Embryonic facial prominence (tissue), 1 donor: ENCODE results near the gene TSPEAR.

Source experiments
- DNase-seq: peaks from one replicate; pipeline ENCODE4 v3.0.0-alpha.2; 2016; ENCODE audit errors: extremely low spot score

TSPEAR gene

GRCh38 chr21:44530221-44530902 is 181.0 kb downstream of the TSPEAR start:
- no peak for DNase-seq

GRCh38 chr21:44529503-44530125 is 181.8 kb downstream of the TSPEAR start:
- DNase-seq, result no peak

GRCh38 chr21:44529011-44529421 is 182.4 kb downstream of the TSPEAR start:
- DNase-seq, result no peak

- no peak for DNase-seq
Observed at GRCh38 chr21:44528634-44528995, 182.8 kb downstream of the TSPEAR start.

GRCh38 chr21:44527983-44528633 is 183.3 kb downstream of the TSPEAR start:
- DNase-seq, result no peak

GRCh38 chr21:44527156-44527982 is 184.0 kb downstream of the TSPEAR start:
- no peak for DNase-seq

- no peak for DNase-seq
Observed at GRCh38 chr21:44526096-44526997, 185.0 kb downstream of the TSPEAR start.

- DNase-seq, result no peak
Observed at GRCh38 chr21:44525391-44526095, 185.8 kb downstream of the TSPEAR start.

GRCh38 chr21:44524414-44525371 is 186.7 kb downstream of the TSPEAR start:
- DNase-seq, result no peak

GRCh38 chr21:44523567-44524413 is 187.6 kb downstream of the TSPEAR start:
- no peak for DNase-seq

- no peak for DNase-seq
Observed at GRCh38 chr21:44522753-44523204, 188.6 kb downstream of the TSPEAR start.

GRCh38 chr21:44521928-44522752 is 189.2 kb downstream of the TSPEAR start:
- DNase-seq, result no peak

- DNase-seq, result no peak
Observed at GRCh38 chr21:44521301-44521927, 190.0 kb downstream of the TSPEAR start.

- DNase-seq, result no peak
Observed at GRCh38 chr21:44520326-44521300, 190.8 kb downstream of the TSPEAR start.
